ENCODE data around the gene FAM117A. TPM values are rescaled to one million over a fixed set of nuclear protein-coding genes. Genes with fewer than 3 reads are reported as not detected.

Gene FAM117A
- total RNA-seq, 1 donor from 2014 or later: 14.6 TPM

DNA sequence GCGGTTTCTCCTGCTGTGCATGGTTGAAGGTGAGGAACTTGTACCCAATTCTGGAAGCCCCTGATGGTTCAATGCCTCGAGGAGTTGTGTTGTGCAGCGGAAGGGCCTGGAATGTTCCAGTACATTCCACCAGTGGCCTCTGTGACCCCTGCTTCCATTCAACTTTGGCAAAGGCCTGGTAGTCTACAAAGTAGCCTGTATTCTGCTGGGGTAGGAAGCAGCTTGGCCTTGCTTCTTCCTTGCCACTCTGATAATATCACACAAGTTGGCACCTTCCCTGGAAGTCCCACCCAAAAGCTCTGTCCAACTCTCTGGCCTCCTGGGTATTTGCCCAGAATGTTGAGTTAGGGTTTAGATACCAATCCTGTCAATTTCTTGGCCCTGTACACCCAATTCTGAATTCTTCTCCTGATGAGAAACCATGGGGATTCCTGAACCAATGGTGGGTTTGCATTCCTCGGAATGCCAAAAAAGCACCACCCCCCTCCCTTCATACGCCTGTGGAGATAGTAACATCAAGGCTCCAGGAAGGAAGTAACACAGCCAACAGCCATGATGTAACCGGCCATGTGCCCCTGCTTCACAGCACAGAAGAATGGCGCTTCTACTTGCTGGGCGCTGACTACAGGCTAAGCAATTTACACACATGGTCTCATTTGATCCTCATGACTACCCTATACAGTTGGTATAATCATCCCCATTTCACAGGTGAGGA, 11.8 kb upstream of the FAM117A start:
- no peaks in the 10 kb centered on the region for H3K9me3 ChIP-seq (ENCODE audit: low read depth)
- H3K4me3 ChIP-seq: no peak overlapping the region
- DNase-seq (ENCODE audit: low spot score): peak; percentile 39
- no peak overlapping the region for H3K27ac ChIP-seq
- H3K36me3 Mint-ChIP-seq: no peaks in the 10 kb centered on the region
- H3K4me1 Mint-ChIP-seq: peaks cover 38% of the 10 kb centered on the region
- no peak overlapping the region for H2AFZ ChIP-seq (replicated peaks)
- H3K79me2 ChIP-seq (ENCODE audit: low read depth): no peaks in the 10 kb centered on the region
- H3K27me3 Mint-ChIP-seq (ENCODE audit: insufficient read depth, low read depth): peaks cover 9% of the 10 kb centered on the region
- peaks cover 9% of the 10 kb centered on the region for H3F3A ChIP-seq (ENCODE audit: low read depth)
- no peaks in the 10 kb centered on the region for H3K36me3 ChIP-seq
- peaks cover 20% of the 10 kb centered on the region for H3K4me1 ChIP-seq
- H3K4me2 ChIP-seq: no peak overlapping the region
- H3K27me3 ChIP-seq: no peaks in the 10 kb centered on the region
- H3K9me3 Mint-ChIP-seq: no peaks in the 10 kb centered on the region
- TF ChIP-seq EZH2 (IDR thresholded peaks at IDR 0.05): no peak
- no peak for TF ChIP-seq EZH2phosphoT487 (IDR thresholded peaks at IDR 0.05)
- TF ChIP-seq, protein P1, sequence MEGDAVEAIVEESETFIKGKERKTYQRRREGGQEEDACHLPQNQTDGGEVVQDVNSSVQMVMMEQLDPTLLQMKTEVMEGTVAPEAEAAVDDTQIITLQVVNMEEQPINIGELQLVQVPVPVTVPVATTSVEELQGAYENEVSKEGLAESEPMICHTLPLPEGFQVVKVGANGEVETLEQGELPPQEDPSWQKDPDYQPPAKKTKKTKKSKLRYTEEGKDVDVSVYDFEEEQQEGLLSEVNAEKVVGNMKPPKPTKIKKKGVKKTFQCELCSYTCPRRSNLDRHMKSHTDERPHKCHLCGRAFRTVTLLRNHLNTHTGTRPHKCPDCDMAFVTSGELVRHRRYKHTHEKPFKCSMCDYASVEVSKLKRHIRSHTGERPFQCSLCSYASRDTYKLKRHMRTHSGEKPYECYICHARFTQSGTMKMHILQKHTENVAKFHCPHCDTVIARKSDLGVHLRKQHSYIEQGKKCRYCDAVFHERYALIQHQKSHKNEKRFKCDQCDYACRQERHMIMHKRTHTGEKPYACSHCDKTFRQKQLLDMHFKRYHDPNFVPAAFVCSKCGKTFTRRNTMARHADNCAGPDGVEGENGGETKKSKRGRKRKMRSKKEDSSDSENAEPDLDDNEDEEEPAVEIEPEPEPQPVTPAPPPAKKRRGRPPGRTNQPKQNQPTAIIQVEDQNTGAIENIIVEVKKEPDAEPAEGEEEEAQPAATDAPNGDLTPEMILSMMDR (IDR thresholded peaks at IDR 0.05): no peak
- no peaks in the 10 kb centered on the region for H4K20me1 ChIP-seq (ENCODE audit: low read depth)
- no peak overlapping the region for H3K9ac ChIP-seq
- H3K4me3 Mint-ChIP-seq: peak overlapping the region; percentile 51
- peak overlapping the region; percentile 86 for H3K27ac Mint-ChIP-seq

DNA sequence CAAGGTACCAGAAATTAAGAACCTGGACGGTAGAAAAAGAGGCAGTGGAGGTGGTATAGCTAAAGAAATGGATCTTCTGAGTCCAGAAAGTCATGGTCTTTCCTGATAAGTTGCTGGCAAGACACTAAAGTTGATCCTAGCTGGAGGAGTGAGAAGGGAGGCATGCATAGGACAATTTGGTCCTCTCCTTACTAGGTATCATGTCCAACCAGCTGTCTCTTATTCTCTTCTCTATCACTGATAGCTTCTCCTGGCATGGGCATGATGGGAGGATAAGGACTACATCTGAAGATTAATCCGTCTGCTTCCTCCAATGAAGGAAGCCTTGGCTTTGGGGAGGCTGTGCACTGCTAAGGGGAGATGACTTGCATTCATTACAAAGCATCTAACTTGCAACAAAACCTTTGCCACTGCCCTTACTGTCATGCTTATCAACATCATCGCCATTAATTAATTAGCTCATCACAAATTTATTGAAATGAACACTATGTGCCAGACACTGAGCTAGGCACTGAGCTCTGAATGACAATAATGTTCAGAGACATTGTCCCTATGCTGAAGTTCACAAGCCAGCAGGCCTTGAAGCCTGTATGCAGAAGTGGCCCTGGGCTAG, 3.1 kb upstream of the FAM117A start:
- Histone ChIP-seq H3K36me3 (no peaks in the 10 kb centered on the region), H3K9me3 (ENCODE audit: low read depth) (no peaks in the 10 kb centered on the region), H3K27ac (no peak overlapping the region), H3K27me3 (peaks cover 20% of the 10 kb centered on the region), H2AFZ (replicated peaks) (no peak overlapping the region), H3F3A (ENCODE audit: low read depth) (peaks cover 4% of the 10 kb centered on the region), H3K79me2 (ENCODE audit: low read depth) (peaks cover 17% of the 10 kb centered on the region), H3K4me3 (no peak overlapping the region), H3K4me2 (no peak overlapping the region), H4K20me1 (ENCODE audit: low read depth) (peaks cover 15% of the 10 kb centered on the region), H3K4me1 (peaks cover 9% of the 10 kb centered on the region), H3K9ac (no peak overlapping the region)
- H3K4me1 Mint-ChIP-seq: peaks cover 18% of the 10 kb centered on the region
- H3K27ac Mint-ChIP-seq: no peak overlapping the region
- H3K27me3 Mint-ChIP-seq (ENCODE audit: insufficient read depth, low read depth): peaks cover 8% of the 10 kb centered on the region
- no peaks in the 10 kb centered on the region for H3K36me3 Mint-ChIP-seq
- no peak overlapping the region for H3K4me3 Mint-ChIP-seq
- TF ChIP-seq EZH2phosphoT487 (IDR thresholded peaks at IDR 0.05) (no peak), EZH2 (IDR thresholded peaks at IDR 0.05) (no peak)
- TF ChIP-seq, protein P1 (IDR thresholded peaks at IDR 0.05): no peak
- DNase-seq (ENCODE audit: low spot score): no peak
- no peaks in the 10 kb centered on the region for H3K9me3 Mint-ChIP-seq

DNA sequence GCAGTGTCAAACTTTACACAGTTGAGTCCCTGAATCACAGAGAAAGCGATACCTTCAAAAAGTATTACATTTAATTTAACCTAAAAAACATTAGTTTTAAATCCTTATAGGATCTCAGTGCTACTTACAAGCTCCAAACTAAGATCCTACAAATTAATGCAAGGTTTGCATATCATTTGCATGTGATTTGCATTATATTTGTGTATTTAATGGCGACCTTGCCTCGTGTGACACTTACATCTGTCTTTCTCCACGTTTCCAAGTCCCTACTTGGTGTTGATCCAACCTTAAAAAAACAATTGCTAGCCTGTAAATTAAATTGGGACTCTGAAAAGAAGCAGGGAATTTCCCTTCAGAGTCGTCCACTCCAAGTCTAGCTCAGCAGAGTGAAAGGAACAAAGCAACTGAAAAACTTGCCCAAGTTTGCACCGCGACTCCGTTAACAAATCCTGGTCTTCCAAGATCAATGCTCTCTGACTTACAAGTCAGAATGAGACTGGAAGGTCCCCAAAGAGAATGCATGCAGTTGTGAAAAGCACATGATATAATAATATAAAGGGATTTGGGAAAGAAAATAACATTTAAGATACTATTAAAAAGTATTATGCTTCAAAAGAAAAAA, 739 bp upstream of the FAM117A start:
- H3K4me3 ChIP-seq: peak overlapping the region; percentile 41
- H3K9me3 Mint-ChIP-seq: no peaks in the 10 kb centered on the region
- H3K4me2 ChIP-seq: peak overlapping the region; percentile 67
- peaks cover 4% of the 10 kb centered on the region for H3F3A ChIP-seq (ENCODE audit: low read depth)
- DNase-seq (ENCODE audit: low spot score): no peak
- peaks cover 5% of the 10 kb centered on the region for H3K27me3 Mint-ChIP-seq (ENCODE audit: insufficient read depth, low read depth)
- H3K4me3 Mint-ChIP-seq: peak overlapping the region; percentile 90
- no peak overlapping the region for H3K27ac ChIP-seq
- H4K20me1 ChIP-seq (ENCODE audit: low read depth): peaks cover 38% of the 10 kb centered on the region
- no peak overlapping the region for H3K27ac Mint-ChIP-seq
- TF ChIP-seq EZH2phosphoT487 (IDR thresholded peaks at IDR 0.05) (no peak), EZH2 (IDR thresholded peaks at IDR 0.05) (no peak)
- TF ChIP-seq, protein P1 (IDR thresholded peaks at IDR 0.05): no peak
- peaks cover 20% of the 10 kb centered on the region for H3K27me3 ChIP-seq
- H3K9ac ChIP-seq: no peak overlapping the region
- H2AFZ ChIP-seq (replicated peaks): peak overlapping the region; percentile 52
- peaks cover 22% of the 10 kb centered on the region for H3K4me1 Mint-ChIP-seq
- H3K79me2 ChIP-seq (ENCODE audit: low read depth): peaks cover 41% of the 10 kb centered on the region
- peaks cover 16% of the 10 kb centered on the region for H3K4me1 ChIP-seq
- no peaks in the 10 kb centered on the region for H3K36me3 Mint-ChIP-seq
- no peaks in the 10 kb centered on the region for H3K9me3 ChIP-seq (ENCODE audit: low read depth)
- no peaks in the 10 kb centered on the region for H3K36me3 ChIP-seq
